Panc1 (cell line): ENCODE results near the gene CACNA1G.

Experiments
- POLR2AphosphoS5 ChIP-seq: IDR thresholded peaks from 2 replicates; pipeline ENCODE4 v1.6.1; 2012; ENCODE audit warnings: mild to moderate bottlenecking, low read depth, low read length, moderate library complexity
- TF ChIP-seq, protein P1 (sequence below): fragments of 450-650 bp; IDR thresholded peaks from 2 replicates; pipeline ENCODE4 v1.5.1; 2017; ENCODE audit warnings: mild to moderate bottlenecking

DNA sequence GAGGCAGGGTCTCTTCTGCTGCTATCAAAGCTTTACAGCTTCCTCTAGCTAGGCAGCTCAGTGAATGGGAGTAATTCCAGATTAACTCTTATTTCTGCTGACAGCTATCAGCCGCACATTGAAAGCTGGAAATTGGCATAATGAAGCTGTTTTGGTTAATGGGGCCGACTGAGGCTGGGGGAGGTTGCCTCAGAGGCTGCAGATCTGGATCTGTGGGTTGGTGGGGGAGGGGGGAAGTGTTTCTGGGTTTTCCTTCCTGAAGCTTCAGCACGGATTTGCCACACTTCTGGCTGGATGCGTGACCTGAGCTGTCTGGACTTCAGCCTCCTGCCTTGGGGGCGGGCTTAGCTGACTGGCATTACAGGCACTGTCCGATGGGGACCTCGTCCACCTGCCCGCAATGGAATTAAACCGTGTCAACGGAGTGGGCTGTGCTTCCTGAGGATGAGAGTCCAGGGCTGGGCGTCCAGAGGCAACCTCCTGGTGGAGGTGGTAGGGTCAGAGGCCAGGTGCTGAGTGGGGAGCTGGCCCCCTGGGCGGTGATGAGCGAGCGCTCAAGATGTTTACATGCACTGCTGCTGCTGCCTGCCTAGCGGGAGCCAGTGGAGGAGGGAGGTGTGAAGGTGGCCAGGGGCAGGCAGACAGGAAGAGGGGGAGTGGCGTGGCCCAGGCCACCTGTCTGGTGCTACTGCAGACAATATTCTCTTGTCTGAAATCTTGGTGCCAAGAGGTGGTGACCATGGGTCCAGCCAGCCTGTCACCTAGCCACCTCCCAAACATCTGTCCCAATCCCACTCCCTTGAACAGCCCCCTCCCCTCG, 67.5 kb downstream of the CACNA1G start:
- TF ChIP-seq, protein P1, sequence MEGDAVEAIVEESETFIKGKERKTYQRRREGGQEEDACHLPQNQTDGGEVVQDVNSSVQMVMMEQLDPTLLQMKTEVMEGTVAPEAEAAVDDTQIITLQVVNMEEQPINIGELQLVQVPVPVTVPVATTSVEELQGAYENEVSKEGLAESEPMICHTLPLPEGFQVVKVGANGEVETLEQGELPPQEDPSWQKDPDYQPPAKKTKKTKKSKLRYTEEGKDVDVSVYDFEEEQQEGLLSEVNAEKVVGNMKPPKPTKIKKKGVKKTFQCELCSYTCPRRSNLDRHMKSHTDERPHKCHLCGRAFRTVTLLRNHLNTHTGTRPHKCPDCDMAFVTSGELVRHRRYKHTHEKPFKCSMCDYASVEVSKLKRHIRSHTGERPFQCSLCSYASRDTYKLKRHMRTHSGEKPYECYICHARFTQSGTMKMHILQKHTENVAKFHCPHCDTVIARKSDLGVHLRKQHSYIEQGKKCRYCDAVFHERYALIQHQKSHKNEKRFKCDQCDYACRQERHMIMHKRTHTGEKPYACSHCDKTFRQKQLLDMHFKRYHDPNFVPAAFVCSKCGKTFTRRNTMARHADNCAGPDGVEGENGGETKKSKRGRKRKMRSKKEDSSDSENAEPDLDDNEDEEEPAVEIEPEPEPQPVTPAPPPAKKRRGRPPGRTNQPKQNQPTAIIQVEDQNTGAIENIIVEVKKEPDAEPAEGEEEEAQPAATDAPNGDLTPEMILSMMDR: no peak
- no peak for TF ChIP-seq POLR2AphosphoS5
